K562 (cell line): ENCODE results near the gene B4GALNT2. TPM values are rescaled to one million over a fixed set of nuclear protein-coding genes. Genes with fewer than 3 reads are reported as not detected.

Source experiments
- ATF7 ChIP-seq: fragments of 450-650 bp; IDR thresholded peaks from 2 replicates; pipeline ENCODE4 v1.7.1; 2014; ENCODE audit warnings: mild to moderate bottlenecking, moderate library complexity
- BACH1 ChIP-seq: fragments of 200-800 bp; sonication (Bioruptor generic); IDR thresholded peaks from 2 replicates; pipeline ENCODE4 v1.6.1; 2016; ENCODE audit warnings: missing genetic modification characterization, missing compliant biosample characterization
- CHCHD3 ChIP-seq: fragments of 250-450 bp; sonication (Bioruptor Pico); IDR thresholded peaks from 2 replicates; pipeline ENCODE4 v2.1.2; 2022; ENCODE audit warnings: mild to moderate bottlenecking
- CTCF ChIP-seq, 3 experiments: IDR thresholded peaks in 2 of 3; conservative IDR thresholded peaks in 1 of 3; 2 replicates each; pipeline ENCODE4 v1.5.1; 2011 to 2012; ENCODE audit warnings: low read length in 3 of 3, mild to moderate bottlenecking in 3 of 3, control low read depth in 2 of 3, improper control_type of control experiment in 1 of 3, inconsistent platforms in 1 of 3, low read depth in 1 of 3, mixed read lengths in 1 of 3, moderate library complexity in 1 of 3; ENCODE audit not compliant: insufficient read depth in 2 of 3
- HDAC6 ChIP-seq: IDR thresholded peaks from 2 replicates; pipeline ENCODE4 v1.6.1; 2012; ENCODE audit warnings: low read depth, mild to moderate bottlenecking, control low read depth, inconsistent platforms, low read length, moderate library complexity
- HMG20B ChIP-seq: fragments of 250-450 bp; sonication (Bioruptor Pico); IDR thresholded peaks from 2 replicates; pipeline ENCODE4 v1.5.0; 2021; ENCODE audit warnings: mild to moderate bottlenecking
- KDM5B ChIP-seq: fragments of 200-600 bp; sonication (generic); IDR thresholded peaks from 2 replicates; pipeline ENCODE4 v1.6.1; 2012; ENCODE audit warnings: low read depth, mild to moderate bottlenecking, moderate library complexity, low read length, control low read depth, inconsistent platforms; ENCODE audit not compliant: insufficient replicate concordance
- POLR2A ChIP-seq: fragments of 450-650 bp; conservative IDR thresholded peaks from 2 replicates; pipeline ENCODE4 v1.6.1; 2016
- SMAD4 ChIP-seq: fragments of 250-450 bp; sonication (Bioruptor Pico); conservative IDR thresholded peaks from 2 replicates; pipeline ENCODE4 v1.8.0; 2021; ENCODE audit warnings: inconsistent platforms, mild to moderate bottlenecking, moderate library complexity
- TSHZ1 ChIP-seq: fragments of 250-450 bp; sonication (Bioruptor Pico); IDR thresholded peaks from 2 replicates; pipeline ENCODE4 v1.4.0; 2020; ENCODE audit warnings: mild to moderate bottlenecking, moderate library complexity
- ZBTB8A ChIP-seq: fragments of 450-650 bp; IDR thresholded peaks from 2 replicates; pipeline ENCODE4 v1.6.1; 2018; ENCODE audit warnings: mild to moderate bottlenecking, moderate library complexity; ENCODE audit not compliant: partially characterized antibody
- ZKSCAN1 ChIP-seq: fragments of 150-350 bp; IDR thresholded peaks from 2 replicates; pipeline ENCODE4 v1.6.1; 2016; ENCODE audit warnings: low read depth, low read length
- ZNF318 ChIP-seq, 2 experiments: fragments of 450-650 bp; IDR thresholded peaks; 2 replicates each; pipeline ENCODE4 v1.6.1; 2016; ENCODE audit warnings: mild to moderate bottlenecking in 2 of 2, borderline replicate concordance in 1 of 2, low read depth in 1 of 2, moderate library complexity in 1 of 2
- polyA plus RNA-seq, 8 experiments: library from polyadenylated mRNA; depleted of rRNA in 4 of 8; stranded (reverse) in 5 of 8; unstranded in 3 of 8; fragments of >200 nt; fragmentation: Nextera tagmentation in 2 of 8; fragmentation: Illumina TruSeq in 1 of 8; extraction: Ambion mirVana in 2 of 8; extraction: Trizol in 1 of 8; gene quantifications; 2 replicates each; pipeline versions ENCODE4 v1.2.1 to v1.2.3, GENCODE V29; 2011 to 2014; ENCODE audit warnings: inconsistent platforms in 1 of 8, missing spikeins in 1 of 8
- total RNA-seq, 7 experiments: library from RNA; depleted of rRNA in 6 of 7; stranded (reverse); fragments of >200 nt in 6 of 7; fragmentation: Illumina TruSeq in 2 of 7; extraction: Trizol in 2 of 7; gene quantifications; 2 replicates each; pipeline versions ENCODE4 v1.2.1 to v1.2.3, GENCODE V29; 2011 to 2021; ENCODE audit warnings: low replicate concordance in 1 of 7

B4GALNT2 gene
- total and polyA plus RNA-seq, 9 of the 15 experiments (the other 6 are each of a cell fraction or from before 2014, with no cell fraction given), result not detected

- TF ChIP-seq ATF7 (peak; percentile 39), POLR2A (peak; percentile 84), CTCF (IDR thresholded peaks at IDR 0.05 in 2 of 3, conservative IDR thresholded peaks at IDR 0.05 in 1 of 3; ENCODE audit: insufficient read depth in 2 of 3, low read depth in 1 of 3, low read length in 3 of 3) (peak; percentile 43 to 59 (median 45)), SMAD4 (CRISPR knock-in tag) (peak; percentile 75), HDAC6 (peak; percentile 41; the same call in 1 of the 2 replicates), ZKSCAN1 (peak; percentile 30), KDM5B (peak; percentile 31), ZBTB8A (no peak), BACH1 (tag) (0 out of 2 replicates have a peak, but pooled peaks have one; percentile 49), CHCHD3 (no peak), HMG20B (no peak), TSHZ1 (no peak), ZNF318 (IDR thresholded peaks at IDR 0.05; ENCODE audit: borderline replicate concordance in 1 of 2, low read depth in 1 of 2) (peak in 1 of 2 experiments; percentile 41; a peak in 1 of 4 replicates)
Measured at GRCh38 chr17:49191917-49192741, 59.6 kb downstream of the B4GALNT2 start (continued).
